ENCODE results near the gene KLHL18.

DNA sequence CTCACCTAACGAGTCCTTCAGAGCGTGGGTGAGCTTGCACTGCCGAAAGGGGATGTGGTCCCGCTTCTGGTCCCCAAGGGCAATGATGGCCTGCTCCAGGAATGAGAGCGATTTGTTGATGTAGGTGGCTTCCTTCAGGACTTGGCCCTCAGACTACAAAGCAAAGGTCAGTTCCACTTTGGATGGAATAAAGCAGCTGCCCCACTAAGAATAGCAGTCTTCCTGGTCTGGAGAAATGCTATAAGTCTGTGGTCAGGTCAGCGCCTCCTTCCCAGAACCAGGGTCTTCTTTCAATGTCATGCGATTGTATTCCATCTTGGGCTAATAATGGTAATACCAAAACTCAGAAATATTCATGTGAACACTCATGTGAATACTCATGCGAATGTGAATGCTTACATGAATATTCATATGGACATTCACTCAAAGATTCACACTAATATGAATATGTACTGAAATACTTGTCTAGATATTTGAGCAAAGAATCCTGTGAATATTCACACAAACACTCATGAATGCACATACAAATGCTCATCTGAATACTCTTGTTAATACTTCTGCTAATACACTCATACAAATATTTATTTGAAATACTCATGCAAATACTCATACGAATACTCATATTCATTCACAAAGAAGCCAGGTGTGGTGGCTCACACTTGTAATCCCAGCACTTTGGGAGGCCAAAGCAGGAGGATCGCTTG lies 16.9 kb upstream of the KLHL18 start:
- TF ChIP-seq, protein P1, sequence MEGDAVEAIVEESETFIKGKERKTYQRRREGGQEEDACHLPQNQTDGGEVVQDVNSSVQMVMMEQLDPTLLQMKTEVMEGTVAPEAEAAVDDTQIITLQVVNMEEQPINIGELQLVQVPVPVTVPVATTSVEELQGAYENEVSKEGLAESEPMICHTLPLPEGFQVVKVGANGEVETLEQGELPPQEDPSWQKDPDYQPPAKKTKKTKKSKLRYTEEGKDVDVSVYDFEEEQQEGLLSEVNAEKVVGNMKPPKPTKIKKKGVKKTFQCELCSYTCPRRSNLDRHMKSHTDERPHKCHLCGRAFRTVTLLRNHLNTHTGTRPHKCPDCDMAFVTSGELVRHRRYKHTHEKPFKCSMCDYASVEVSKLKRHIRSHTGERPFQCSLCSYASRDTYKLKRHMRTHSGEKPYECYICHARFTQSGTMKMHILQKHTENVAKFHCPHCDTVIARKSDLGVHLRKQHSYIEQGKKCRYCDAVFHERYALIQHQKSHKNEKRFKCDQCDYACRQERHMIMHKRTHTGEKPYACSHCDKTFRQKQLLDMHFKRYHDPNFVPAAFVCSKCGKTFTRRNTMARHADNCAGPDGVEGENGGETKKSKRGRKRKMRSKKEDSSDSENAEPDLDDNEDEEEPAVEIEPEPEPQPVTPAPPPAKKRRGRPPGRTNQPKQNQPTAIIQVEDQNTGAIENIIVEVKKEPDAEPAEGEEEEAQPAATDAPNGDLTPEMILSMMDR (IDR thresholded peaks at IDR 0.05) = no peak
- TF ChIP-seq POLR2AphosphoS5 (IDR thresholded peaks at IDR 0.05) (no peak), POLR2A (IDR thresholded peaks at IDR 0.05) (no peak)

Measured in suprapubic skin (tissue), 4 donors.